Measurements from ENCODE around the gene DNAJB8. TPM values are rescaled to one million over a fixed set of nuclear protein-coding genes. Genes with fewer than 3 reads are reported as not detected.

DNAJB8 gene
- total and polyA plus RNA-seq, 9 of the 15 experiments (the other 6 are each of a cell fraction or from before 2014, with no cell fraction given), result not detected

DNA sequence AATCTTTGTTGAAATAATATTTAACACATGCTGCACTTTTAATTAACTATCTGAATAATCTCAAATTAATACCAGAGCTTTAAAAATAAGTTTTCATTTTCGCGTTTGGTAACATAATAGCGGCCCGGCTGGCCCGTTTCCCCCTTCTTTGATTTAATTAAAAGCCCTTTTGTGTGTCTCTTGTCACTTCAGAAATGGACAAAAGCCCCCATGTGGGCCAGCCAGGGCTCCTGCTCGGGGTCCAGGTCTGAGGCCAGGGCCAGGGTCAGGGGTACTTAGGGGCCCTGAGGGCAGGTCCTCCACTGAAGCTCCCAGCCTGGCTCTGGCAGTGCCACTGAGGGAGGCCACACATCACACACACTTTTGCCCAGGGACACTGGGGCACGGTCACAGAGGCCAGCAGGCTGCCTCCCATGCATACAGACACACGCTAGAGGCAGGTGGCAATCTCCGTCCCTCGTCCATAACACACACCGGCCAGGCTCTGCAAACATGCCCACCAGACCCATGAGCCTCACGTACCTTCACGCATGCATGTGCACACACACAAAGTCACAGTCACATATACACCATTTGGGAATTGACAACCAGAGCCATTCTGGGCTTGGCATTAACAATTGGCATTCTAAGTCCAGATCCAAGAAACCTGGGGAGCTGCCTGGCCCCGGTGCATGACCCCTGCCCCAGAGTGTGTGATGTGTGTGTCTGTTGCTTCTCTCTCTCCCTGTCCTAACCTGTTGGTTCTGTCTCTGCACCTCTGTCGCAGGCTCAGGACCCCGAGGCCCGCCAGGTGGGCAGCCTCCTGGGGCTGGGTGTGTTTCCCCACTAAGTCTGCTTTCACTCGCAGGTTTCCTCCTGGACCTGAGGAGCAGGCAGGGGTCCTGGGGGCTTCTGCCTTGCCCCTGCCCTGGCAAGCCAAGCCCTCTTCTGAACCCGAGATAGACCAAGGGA is 38.5 kb downstream of the DNAJB8 start:
- Histone ChIP-seq H3K79me2 (ENCODE audit: control insufficient read depth, insufficient read depth, low read length) (no peaks in the 10 kb centered on the region; the same call in 2 of the 3 replicates), H3K4me1 (replicated peaks in 1 of 2; ENCODE audit: control insufficient read depth in 2 of 2, insufficient read depth in 2 of 2, low read length in 2 of 2) (peaks cover 37 to 89% of the 10 kb centered on the region in 2 experiments), H4K20me1 (replicated peaks; ENCODE audit: control insufficient read depth, insufficient read depth, low read length) (no peaks in the 10 kb centered on the region), H3K9ac (ENCODE audit: insufficient read depth in 1 of 2, low read depth in 2 of 2, low read length in 2 of 2) (peak overlapping the region in 1 of 2 experiments; percentile 81; a peak in 2 of 4 replicates), H3K4me2 (ENCODE audit: insufficient read depth, low read length) (no peak overlapping the region), H2AFZ (ENCODE audit: low read depth, low read length) (no peak overlapping the region), H3K27ac (ENCODE audit: extremely low read depth, low read depth, low read length) (no peak overlapping the region), H3K36me3 (ENCODE audit: control insufficient read depth, insufficient read depth, low read length) (no peaks in the 10 kb centered on the region), H3K9me1 (ENCODE audit: control insufficient read depth, insufficient read depth, low read length) (no peaks in the 10 kb centered on the region), H3K9me3 (replicated peaks; ENCODE audit: control insufficient read depth, insufficient read depth, low read depth, low read length) (no peaks in the 10 kb centered on the region), H3K27me3 (ENCODE audit: control insufficient read depth in 2 of 2, insufficient read depth in 2 of 2, low read length in 2 of 2) (no peaks in the 10 kb centered on the region), H3K4me3 (no peak overlapping the region)
- CTCF ChIA-PET (ENCODE audit: low intra/inter-chr PET ratio), result no interaction called here
- intact Hi-C loops (cut with micrococcal nuclease), result no loop called here
- no peak for FAIRE-seq
- no peak for ATAC-seq
- 94% methylated on average over 17 of the region's 19 CpGs for WGBS (ENCODE audit: insufficient coverage, low coverage, missing lambda C conversion rate)
- no TSS peak for BruUV-seq (replicated peaks)
- in situ Hi-C loops (cut with MboI), result no loop called here
- no peak for DNase-seq (ENCODE audit: extremely low read depth in 1 of 4, low spot score in 3 of 4)
- POLR2A ChIA-PET, result interaction anchor here (1.0 to 1.2 kb wide), 4 partner anchors 10 to 70 kb away, joined by 3 to 4 read pairs (median 3); no protein-coding TSS in a partner anchor
- no peak for TF ChIP-seq E2F5 (CRISPR knock-in tag; IDR thresholded peaks at IDR 0.05)
- TF ChIP-seq MLLT1 (IDR thresholded peaks at IDR 0.05), result no peak
- TF ChIP-seq U2AF1 (optimal IDR thresholded peaks at IDR 0.05; ENCODE audit: low read depth, low read length), result no peak
- no peak for TF ChIP-seq DDX20 (tag; IDR thresholded peaks at IDR 0.05; ENCODE audit: low read depth)
- TF ChIP-seq DPF2 (IDR thresholded peaks at IDR 0.05), result no peak
- no peak for TF ChIP-seq DLX4 (CRISPR knock-in tag; IDR thresholded peaks at IDR 0.05)
- TF ChIP-seq ZNF124 (CRISPR knock-in tag; IDR thresholded peaks at IDR 0.05), result no peak
- TF ChIP-seq NFE2 (IDR thresholded peaks at IDR 0.05; ENCODE audit: low read depth), result no peak

Measured in K562 (cell line).